ENCODE measurements around the gene CHCHD1. TPM values are rescaled to one million over a fixed set of nuclear protein-coding genes. Genes with fewer than 3 reads are reported as not detected.

Gene CHCHD1
- total and polyA plus RNA-seq, 2 donors (not counting 3 experiments of a cell fraction or from before 2014, with no cell fraction given), result 31.7 to 39.2 TPM

DNA sequence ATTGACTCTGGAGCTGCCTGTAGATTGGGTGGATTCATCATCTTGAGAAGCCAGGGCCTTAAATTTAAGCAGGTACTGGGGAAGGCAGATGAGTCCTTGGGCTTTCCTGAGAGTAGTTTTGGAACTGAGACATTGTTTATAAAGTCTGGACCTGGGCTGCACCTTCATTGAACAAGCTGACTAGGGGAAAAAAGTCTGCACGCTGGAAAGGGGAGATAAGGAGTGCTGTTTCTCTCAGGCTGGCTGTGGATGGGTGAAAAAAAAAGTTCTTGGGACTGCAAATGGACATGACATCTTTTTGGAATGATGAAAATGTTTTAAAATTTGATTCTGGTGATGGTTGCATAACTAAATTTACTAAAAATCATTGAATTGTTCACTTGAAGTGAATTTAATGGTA is 25.7 kb upstream of the CHCHD1 start:
- H4K20me1 ChIP-seq (replicated peaks; ENCODE audit: control insufficient read depth, extremely low read depth, insufficient read depth, low read length), result peaks cover 3% of the 10 kb centered on the region
- intact Hi-C loops (cut with micrococcal nuclease), result no loop called here
- no peaks in the 10 kb centered on the region for H3K9me1 ChIP-seq (replicated peaks; ENCODE audit: control insufficient read depth, extremely low read depth, insufficient read depth, low read length)
- no peak overlapping the region for H2AFZ ChIP-seq (ENCODE audit: low read depth, low read length)
- TF ChIP-seq MYC (IDR thresholded peaks at IDR 0.05; ENCODE audit: low read depth, low read length) (no peak), GATA2 (IDR thresholded peaks at IDR 0.05; ENCODE audit: insufficient read depth, insufficient read length, low read depth, low read length) (no peak), JUN (IDR thresholded peaks at IDR 0.05; ENCODE audit: borderline replicate concordance, insufficient read depth, insufficient read length, low read depth) (no peak), POLR2A (IDR thresholded peaks at IDR 0.05; ENCODE audit: low read depth, low read length) (no peak), EZH2 (IDR thresholded peaks at IDR 0.05; ENCODE audit: borderline replicate concordance, low read depth, low read length, severe bottlenecking) (no peak), POLR2AphosphoS5 (IDR thresholded peaks at IDR 0.05; ENCODE audit: insufficient read depth, low read depth, low read length) (no peak), FOS (IDR thresholded peaks at IDR 0.05; ENCODE audit: borderline replicate concordance, insufficient read depth, low read length) (no peak)
- TF ChIP-seq, protein P1, sequence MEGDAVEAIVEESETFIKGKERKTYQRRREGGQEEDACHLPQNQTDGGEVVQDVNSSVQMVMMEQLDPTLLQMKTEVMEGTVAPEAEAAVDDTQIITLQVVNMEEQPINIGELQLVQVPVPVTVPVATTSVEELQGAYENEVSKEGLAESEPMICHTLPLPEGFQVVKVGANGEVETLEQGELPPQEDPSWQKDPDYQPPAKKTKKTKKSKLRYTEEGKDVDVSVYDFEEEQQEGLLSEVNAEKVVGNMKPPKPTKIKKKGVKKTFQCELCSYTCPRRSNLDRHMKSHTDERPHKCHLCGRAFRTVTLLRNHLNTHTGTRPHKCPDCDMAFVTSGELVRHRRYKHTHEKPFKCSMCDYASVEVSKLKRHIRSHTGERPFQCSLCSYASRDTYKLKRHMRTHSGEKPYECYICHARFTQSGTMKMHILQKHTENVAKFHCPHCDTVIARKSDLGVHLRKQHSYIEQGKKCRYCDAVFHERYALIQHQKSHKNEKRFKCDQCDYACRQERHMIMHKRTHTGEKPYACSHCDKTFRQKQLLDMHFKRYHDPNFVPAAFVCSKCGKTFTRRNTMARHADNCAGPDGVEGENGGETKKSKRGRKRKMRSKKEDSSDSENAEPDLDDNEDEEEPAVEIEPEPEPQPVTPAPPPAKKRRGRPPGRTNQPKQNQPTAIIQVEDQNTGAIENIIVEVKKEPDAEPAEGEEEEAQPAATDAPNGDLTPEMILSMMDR (IDR thresholded peaks at IDR 0.05; ENCODE audit: extremely low read depth in 1 of 2, insufficient read depth in 1 of 2, low read depth in 1 of 2, low read length in 2 of 2), result no peak
- TF ChIP-seq, protein P2, sequence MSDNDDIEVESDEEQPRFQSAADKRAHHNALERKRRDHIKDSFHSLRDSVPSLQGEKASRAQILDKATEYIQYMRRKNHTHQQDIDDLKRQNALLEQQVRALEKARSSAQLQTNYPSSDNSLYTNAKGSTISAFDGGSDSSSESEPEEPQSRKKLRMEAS (IDR thresholded peaks at IDR 0.05; ENCODE audit: insufficient read depth, insufficient read length), result no peak
- FAIRE-seq (no peak), DNase-seq (ENCODE audit: low read depth, low spot score) (no peak)
- no TSS peak for BruUV-seq (replicated peaks)
- H3K36me3 ChIP-seq (ENCODE audit: control insufficient read depth in 2 of 2, extremely low read depth in 1 of 2, insufficient read depth in 2 of 2, low read length in 2 of 2), result peaks cover 24 to 28% of the 10 kb centered on the region in 2 experiments
- H3K79me2 ChIP-seq (ENCODE audit: control insufficient read depth, insufficient read depth, low read length), result peaks cover 9% of the 10 kb centered on the region
- no peak overlapping the region for H3K4me2 ChIP-seq (ENCODE audit: insufficient read depth, low read length)
- no peak overlapping the region for H3K27ac ChIP-seq (ENCODE audit: insufficient read depth, low read depth, low read length)
- no peaks in the 10 kb centered on the region for H3K27me3 ChIP-seq (ENCODE audit: control insufficient read depth in 2 of 2, insufficient read depth in 2 of 2, low read length in 2 of 2)
- dilution Hi-C loops (cut with MboI; ENCODE audit: extremely low pct_ligation_motif_present, low sequenced_read_pairs), result no loop called here
- H3K4me1 ChIP-seq (ENCODE audit: control insufficient read depth, extremely low read depth, insufficient read depth, low read length), result no peaks in the 10 kb centered on the region
- ChIA-PET CTCF (interaction anchor here (1.0 kb wide), 2 partner anchors 10 to 12 kb away, joined by 3 read pairs; no protein-coding TSS in a partner anchor), POLR2A (interaction anchor here (0.8 kb wide), 1 partner anchor 12 kb away, joined by 3 read pairs; the partner anchor contains the start of gene SEC24C)
- no peaks in the 10 kb centered on the region for H3K9me3 ChIP-seq (replicated peaks; ENCODE audit: control insufficient read depth, insufficient read depth, low read length)
- no peak overlapping the region for H3K9ac ChIP-seq (replicated peaks; ENCODE audit: extremely low read depth, insufficient read depth, low read length)
- no peak overlapping the region for H3K4me3 ChIP-seq (replicated peaks in 1 of 3; ENCODE audit: insufficient read depth in 1 of 3, low read depth in 1 of 3, low read length in 3 of 3)
